Measurements from ENCODE around the gene RC3H1. TPM values are rescaled to one million over a fixed set of nuclear protein-coding genes. Genes with fewer than 3 reads are reported as not detected.

The RC3H1 gene
- total and polyA plus RNA-seq, 2 of the 13 experiments (the other 11 are each of a cell fraction or from before 2014, with no cell fraction given) = 11.2 to 19.6 TPM

DNA sequence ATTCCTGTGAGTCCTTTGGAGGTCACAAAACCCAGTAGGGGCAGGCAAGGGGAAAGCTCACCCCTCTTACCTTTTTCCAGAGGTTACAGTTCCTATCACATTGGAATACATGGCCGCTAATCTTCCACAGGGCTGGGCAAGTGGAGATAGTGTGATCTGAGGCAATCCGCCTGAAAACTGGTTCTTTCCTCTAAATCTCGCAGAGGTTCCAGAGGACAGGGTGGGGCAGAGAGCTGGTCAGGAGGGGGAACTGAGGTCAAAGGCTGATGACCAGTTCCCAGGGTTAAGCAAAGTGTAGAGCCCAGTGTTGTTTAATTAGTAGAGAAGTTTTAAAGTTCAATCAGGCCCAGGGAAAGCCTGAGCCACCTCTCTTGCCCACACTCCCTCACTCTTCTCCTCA lies 105.0 kb downstream of the RC3H1 start, which contains the start of gene SERPINC1 (continued):
- TF ChIP-seq, protein P1, sequence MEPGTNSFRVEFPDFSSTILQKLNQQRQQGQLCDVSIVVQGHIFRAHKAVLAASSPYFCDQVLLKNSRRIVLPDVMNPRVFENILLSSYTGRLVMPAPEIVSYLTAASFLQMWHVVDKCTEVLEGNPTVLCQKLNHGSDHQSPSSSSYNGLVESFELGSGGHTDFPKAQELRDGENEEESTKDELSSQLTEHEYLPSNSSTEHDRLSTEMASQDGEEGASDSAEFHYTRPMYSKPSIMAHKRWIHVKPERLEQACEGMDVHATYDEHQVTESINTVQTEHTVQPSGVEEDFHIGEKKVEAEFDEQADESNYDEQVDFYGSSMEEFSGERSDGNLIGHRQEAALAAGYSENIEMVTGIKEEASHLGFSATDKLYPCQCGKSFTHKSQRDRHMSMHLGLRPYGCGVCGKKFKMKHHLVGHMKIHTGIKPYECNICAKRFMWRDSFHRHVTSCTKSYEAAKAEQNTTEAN (CRISPR knock-in tag; conservative IDR thresholded peaks at IDR 0.05) = 0 out of 2 replicates have a peak, but pooled peaks have one; percentile 27
- no peak for TF ChIP-seq NCOA5 (CRISPR knock-in tag; IDR thresholded peaks at IDR 0.05)
- no peak for TF ChIP-seq JARID2 (CRISPR knock-in tag; IDR thresholded peaks at IDR 0.05; ENCODE audit: insufficient replicate concordance)
- peak; percentile 64; the same call in 1 of the 2 replicates for TF ChIP-seq ZSCAN31 (CRISPR knock-in tag; IDR thresholded peaks at IDR 0.05; ENCODE audit: low read depth)
- TF ChIP-seq, protein P2, sequence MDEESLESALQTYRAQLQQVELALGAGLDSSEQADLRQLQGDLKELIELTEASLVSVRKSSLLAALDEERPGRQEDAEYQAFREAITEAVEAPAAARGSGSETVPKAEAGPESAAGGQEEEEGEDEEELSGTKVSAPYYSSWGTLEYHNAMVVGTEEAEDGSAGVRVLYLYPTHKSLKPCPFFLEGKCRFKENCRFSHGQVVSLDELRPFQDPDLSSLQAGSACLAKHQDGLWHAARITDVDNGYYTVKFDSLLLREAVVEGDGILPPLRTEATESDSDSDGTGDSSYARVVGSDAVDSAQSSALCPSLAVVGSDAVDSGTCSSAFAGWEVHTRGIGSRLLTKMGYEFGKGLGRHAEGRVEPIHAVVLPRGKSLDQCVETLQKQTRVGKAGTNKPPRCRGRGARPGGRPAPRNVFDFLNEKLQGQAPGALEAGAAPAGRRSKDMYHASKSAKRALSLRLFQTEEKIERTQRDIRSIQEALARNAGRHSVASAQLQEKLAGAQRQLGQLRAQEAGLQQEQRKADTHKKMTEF (CRISPR knock-in tag; IDR thresholded peaks at IDR 0.05) = peak; percentile 48; the same call in 1 of the 2 replicates
- no peak for TF ChIP-seq ZNF101 (CRISPR knock-in tag; IDR thresholded peaks at IDR 0.05; ENCODE audit: borderline replicate concordance, low read depth)
- no peak for TF ChIP-seq PPARG (CRISPR knock-in tag; conservative IDR thresholded peaks at IDR 0.05)
- TF ChIP-seq ZNF484 (CRISPR knock-in tag; IDR thresholded peaks at IDR 0.05; ENCODE audit: borderline replicate concordance, low read depth) = no peak
- no peak for TF ChIP-seq NFE2L1 (CRISPR knock-in tag; IDR thresholded peaks at IDR 0.05; ENCODE audit: borderline replicate concordance)
- TF ChIP-seq, protein P3, sequence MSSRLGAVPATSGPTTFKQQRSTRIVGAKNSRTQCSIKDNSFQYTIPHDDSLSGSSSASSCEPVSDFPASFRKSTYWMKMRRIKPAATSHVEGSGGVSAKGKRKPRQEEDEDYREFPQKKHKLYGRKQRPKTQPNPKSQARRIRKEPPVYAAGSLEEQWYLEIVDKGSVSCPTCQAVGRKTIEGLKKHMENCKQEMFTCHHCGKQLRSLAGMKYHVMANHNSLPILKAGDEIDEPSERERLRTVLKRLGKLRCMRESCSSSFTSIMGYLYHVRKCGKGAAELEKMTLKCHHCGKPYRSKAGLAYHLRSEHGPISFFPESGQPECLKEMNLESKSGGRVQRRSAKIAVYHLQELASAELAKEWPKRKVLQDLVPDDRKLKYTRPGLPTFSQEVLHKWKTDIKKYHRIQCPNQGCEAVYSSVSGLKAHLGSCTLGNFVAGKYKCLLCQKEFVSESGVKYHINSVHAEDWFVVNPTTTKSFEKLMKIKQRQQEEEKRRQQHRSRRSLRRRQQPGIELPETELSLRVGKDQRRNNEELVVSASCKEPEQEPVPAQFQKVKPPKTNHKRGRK (CRISPR knock-in tag; IDR thresholded peaks at IDR 0.05) = no peak
- no peak for TF ChIP-seq GTF2F1 (IDR thresholded peaks at IDR 0.05; ENCODE audit: low read length)
- TF ChIP-seq MEF2D (CRISPR knock-in tag; IDR thresholded peaks at IDR 0.05) = no peak
- no peak for TF ChIP-seq FOXM1 (CRISPR knock-in tag; IDR thresholded peaks at IDR 0.05)
- 0 out of 2 replicates have a peak, but pooled peaks have one; percentile 19 for TF ChIP-seq HMG20A (CRISPR knock-in tag; IDR thresholded peaks at IDR 0.05; ENCODE audit: borderline replicate concordance)
- no peak for TF ChIP-seq PCBP1 (IDR thresholded peaks at IDR 0.05; ENCODE audit: borderline replicate concordance, low read depth, low read length)
- TF ChIP-seq ZNF761 (CRISPR knock-in tag; conservative IDR thresholded peaks at IDR 0.05) = no peak
- TF ChIP-seq SRSF1 (optimal IDR thresholded peaks at IDR 0.05; ENCODE audit: low read depth, low read length) = no peak
- TF ChIP-seq RFXAP (CRISPR knock-in tag; IDR thresholded peaks at IDR 0.05; ENCODE audit: borderline replicate concordance) = peak; percentile 41; the same call in 1 of the 2 replicates
- TF ChIP-seq, protein P4, sequence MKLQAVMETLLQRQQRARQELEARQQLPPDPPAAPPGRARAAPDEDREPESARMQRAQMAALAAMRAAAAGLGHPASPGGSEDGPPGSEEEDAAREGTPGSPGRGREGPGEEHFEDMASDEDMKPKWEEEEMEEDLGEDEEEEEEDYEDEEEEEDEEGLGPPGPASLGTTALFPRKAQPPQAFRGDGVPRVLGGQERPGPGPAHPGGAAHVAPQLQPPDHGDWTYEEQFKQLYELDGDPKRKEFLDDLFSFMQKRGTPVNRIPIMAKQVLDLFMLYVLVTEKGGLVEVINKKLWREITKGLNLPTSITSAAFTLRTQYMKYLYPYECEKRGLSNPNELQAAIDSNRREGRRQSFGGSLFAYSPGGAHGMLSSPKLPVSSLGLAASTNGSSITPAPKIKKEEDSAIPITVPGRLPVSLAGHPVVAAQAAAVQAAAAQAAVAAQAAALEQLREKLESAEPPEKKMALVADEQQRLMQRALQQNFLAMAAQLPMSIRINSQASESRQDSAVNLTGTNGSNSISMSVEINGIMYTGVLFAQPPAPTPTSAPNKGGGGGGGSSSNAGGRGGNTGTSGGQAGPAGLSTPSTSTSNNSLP (IDR thresholded peaks at IDR 0.05; ENCODE audit: low read depth, low read length) = peak; percentile 62; the same call in 1 of the 2 replicates
- TF ChIP-seq, protein P5, sequence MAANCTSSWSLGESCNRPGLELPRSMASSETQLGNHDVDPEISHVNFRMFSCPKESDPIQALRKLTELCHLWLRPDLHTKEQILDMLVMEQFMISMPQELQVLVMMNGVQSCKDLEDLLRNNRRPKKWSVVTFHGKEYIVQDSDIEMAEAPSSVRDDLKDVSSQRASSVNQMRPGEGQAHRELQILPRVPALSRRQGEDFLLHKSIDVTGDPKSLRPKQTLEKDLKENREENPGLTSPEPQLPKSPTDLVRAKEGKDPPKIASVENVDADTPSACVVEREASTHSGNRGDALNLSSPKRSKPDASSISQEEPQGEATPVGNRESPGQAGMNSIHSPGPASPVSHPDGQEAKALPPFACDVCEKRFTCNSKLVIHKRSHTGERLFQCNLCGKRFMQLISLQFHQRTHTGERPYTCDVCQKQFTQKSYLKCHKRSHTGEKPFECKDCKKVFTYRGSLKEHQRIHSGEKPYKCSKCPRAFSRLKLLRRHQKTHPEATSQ (CRISPR knock-in tag; IDR thresholded peaks at IDR 0.05; ENCODE audit: borderline replicate concordance) = peak; percentile 66; the same call in 1 of the 2 replicates
- TF ChIP-seq, protein P6, sequence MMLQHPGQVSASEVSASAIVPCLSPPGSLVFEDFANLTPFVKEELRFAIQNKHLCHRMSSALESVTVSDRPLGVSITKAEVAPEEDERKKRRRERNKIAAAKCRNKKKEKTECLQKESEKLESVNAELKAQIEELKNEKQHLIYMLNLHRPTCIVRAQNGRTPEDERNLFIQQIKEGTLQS (CRISPR knock-in tag; IDR thresholded peaks at IDR 0.05) = no peak
- no peak for TF ChIP-seq ZFP82 (CRISPR knock-in tag; IDR thresholded peaks at IDR 0.05; ENCODE audit: borderline replicate concordance)
- no peak for TF ChIP-seq DR1 (CRISPR knock-in tag; IDR thresholded peaks at IDR 0.05)

All from HepG2 (cell line).